HepG2 (cell line): Measurements from ENCODE around the gene ADAMTS4. TPM values are rescaled to one million over a fixed set of nuclear protein-coding genes. Genes with fewer than 3 reads are reported as not detected.

Source experiments
- ATF7-NPFF ChIP-seq: sonication (generic); formaldehyde crosslinking; IDR thresholded peaks from 2 replicates; pipeline ENCODE4 v1.8.1; 2023; ENCODE audit warnings: mild to moderate bottlenecking, low read depth, missing genetic modification reagents, moderate library complexity
- CEBPZ ChIP-seq: IDR thresholded peaks from 2 replicates; pipeline ENCODE4 v1.6.1; 2012; ENCODE audit warnings: low read length, improper control_type of control experiment
- DBP ChIP-seq: sonication (generic); formaldehyde crosslinking; IDR thresholded peaks from 2 replicates; pipeline ENCODE4 v1.4.0; 2020; ENCODE audit warnings: missing genetic modification reagents; ENCODE audit errors: not compliant biosample characterization
- FOXK1 ChIP-seq: sonication (generic); formaldehyde crosslinking; IDR thresholded peaks from 2 replicates; pipeline ENCODE4 v1.4.0; 2020; ENCODE audit warnings: low read depth, missing genetic modification reagents, borderline replicate concordance
- MIER3 ChIP-seq: IDR thresholded peaks from 2 replicates; pipeline ENCODE4 v1.6.1; 2016; ENCODE audit warnings: missing compliant biosample characterization, borderline replicate concordance
- PHF20 ChIP-seq: sonication (generic); formaldehyde crosslinking; IDR thresholded peaks from 2 replicates; pipeline ENCODE4 v1.5.0; 2020; ENCODE audit warnings: mild to moderate bottlenecking, missing genetic modification reagents
- PTBP1 ChIP-seq: fragments of 200-400 bp; formaldehyde crosslinking; IDR thresholded peaks from 2 replicates; pipeline ENCODE4 v1.6.1; 2018; ENCODE audit warnings: low read length, low read depth; ENCODE audit not compliant: poor library complexity, severe bottlenecking
- RFX1 ChIP-seq: fragments of 450-650 bp; IDR thresholded peaks from 2 replicates; pipeline ENCODE4 v1.6.1; 2017
- SAFB2 ChIP-seq: sonication (generic); formaldehyde crosslinking; IDR thresholded peaks from 2 replicates; pipeline ENCODE4 v1.5.1; 2020; ENCODE audit warnings: missing genetic modification reagents, low read depth, mild to moderate bottlenecking, borderline replicate concordance
- SETDB1 ChIP-seq: sonication (generic); formaldehyde crosslinking; IDR thresholded peaks from 2 replicates; pipeline ENCODE4 v1.5.1; 2020; ENCODE audit warnings: missing genetic modification reagents, mild to moderate bottlenecking, borderline replicate concordance
- SIN3A ChIP-seq: IDR thresholded peaks from 2 replicates; pipeline ENCODE4 v1.6.1; 2011; ENCODE audit warnings: low read depth, mild to moderate bottlenecking, control low read depth, low read length, borderline replicate concordance
- U2AF1 ChIP-seq: fragments of 200-400 bp; formaldehyde crosslinking; optimal IDR thresholded peaks from 2 replicates; pipeline ENCODE3; 2017; ENCODE audit warnings: mild to moderate bottlenecking, low read depth, low read length
- U2AF2 ChIP-seq: fragments of 200-400 bp; formaldehyde crosslinking; IDR thresholded peaks from 2 replicates; pipeline ENCODE4 v1.6.1; 2017; ENCODE audit warnings: low read depth, mild to moderate bottlenecking, low read length
- ZKSCAN8 ChIP-seq: IDR thresholded peaks from 2 replicates; pipeline ENCODE4 v1.6.1; 2016; ENCODE audit warnings: borderline replicate concordance, missing genetic modification reagents, missing compliant biosample characterization
- ZNF124 ChIP-seq: sonication (generic); formaldehyde crosslinking; IDR thresholded peaks from 2 replicates; pipeline ENCODE4 v1.4.0; 2020; ENCODE audit warnings: missing genetic modification reagents
- ZNF350 ChIP-seq: sonication (generic); formaldehyde crosslinking; IDR thresholded peaks from 2 replicates; pipeline ENCODE4 v1.4.0; 2020; ENCODE audit warnings: mild to moderate bottlenecking, low read depth, missing genetic modification reagents, borderline replicate concordance
- ZNF512B ChIP-seq: sonication (generic); formaldehyde crosslinking; IDR thresholded peaks from 2 replicates; pipeline ENCODE4 v1.5.1; 2020; ENCODE audit warnings: missing genetic modification reagents, mild to moderate bottlenecking, borderline replicate concordance
- ZNF557 ChIP-seq: sonication (generic); formaldehyde crosslinking; IDR thresholded peaks from 2 replicates; pipeline ENCODE4 v1.4.0; 2020; ENCODE audit warnings: missing genetic modification reagents
- polyA plus RNA-seq, 8 experiments: library from polyadenylated mRNA; depleted of rRNA in 3 of 8; stranded (reverse) in 7 of 8; unstranded in 1 of 8; fragments of >200 nt; fragmentation: Illumina TruSeq in 4 of 8; extraction: Trizol in 4 of 8; gene quantifications; 2 replicates each; pipeline versions ENCODE4 v1.2.1 to v1.2.3, GENCODE V29; 2011 to 2016; ENCODE audit warnings: low read depth in 4 of 8, missing spikeins in 1 of 8, mixed read lengths in 1 of 8; ENCODE audit not compliant: insufficient read depth in 1 of 8
- total RNA-seq, 5 experiments: library from RNA; depleted of rRNA; stranded (reverse); fragments of >200 nt; fragmentation: Illumina TruSeq; extraction: Trizol; gene quantifications; 2 replicates each; pipeline ENCODE4 v1.2.3, GENCODE V29; 2016; ENCODE audit warnings: low read depth in 1 of 5
- TF ChIP-seq, protein P1 (sequence below): sonication (generic); formaldehyde crosslinking; IDR thresholded peaks from 2 replicates; pipeline ENCODE4 v1.8.1; 2023; ENCODE audit warnings: mild to moderate bottlenecking, missing genetic modification reagents

ADAMTS4 gene
- total and polyA plus RNA-seq, 2 of the 13 experiments (the other 11 are each of a cell fraction or from before 2014, with no cell fraction given) = 0.51 to 1.7 TPM

GRCh38 chr1:161225534-161226319 lies 26.9 kb upstream of the ADAMTS4 start, which contains the start of gene TOMM40L (continued):
- TF ChIP-seq ZNF512B (CRISPR knock-in tag) = no peak
- no peak for TF ChIP-seq SIN3A
- TF ChIP-seq ZKSCAN8 (CRISPR knock-in tag) = no peak
- TF ChIP-seq PTBP1 = no peak
- no peak; the same call in 1 of the 2 replicates for TF ChIP-seq FOXK1 (CRISPR knock-in tag)
- no peak for TF ChIP-seq DBP (CRISPR knock-in tag)
- TF ChIP-seq CEBPZ = no peak
- TF ChIP-seq RFX1 = no peak
- no peak for TF ChIP-seq ZNF124
- TF ChIP-seq SAFB2 (CRISPR knock-in tag) = 0 out of 2 replicates have a peak, but pooled peaks have one; percentile 17
- no peak for TF ChIP-seq U2AF2
- no peak for TF ChIP-seq SETDB1
- no peak for TF ChIP-seq ZNF557 (CRISPR knock-in tag)
- TF ChIP-seq, protein P1, sequence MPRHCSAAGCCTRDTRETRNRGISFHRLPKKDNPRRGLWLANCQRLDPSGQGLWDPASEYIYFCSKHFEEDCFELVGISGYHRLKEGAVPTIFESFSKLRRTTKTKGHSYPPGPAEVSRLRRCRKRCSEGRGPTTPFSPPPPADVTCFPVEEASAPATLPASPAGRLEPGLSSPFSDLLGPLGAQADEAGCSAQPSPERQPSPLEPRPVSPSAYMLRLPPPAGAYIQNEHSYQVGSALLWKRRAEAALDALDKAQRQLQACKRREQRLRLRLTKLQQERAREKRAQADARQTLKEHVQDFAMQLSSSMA (CRISPR knock-in tag) = no peak
- peak; percentile 14; the same call in 1 of the 2 replicates for TF ChIP-seq MIER3
- TF ChIP-seq U2AF1 = no peak
- TF ChIP-seq PHF20 = no peak
- peak; percentile 34 for TF ChIP-seq ZNF350 (CRISPR knock-in tag)
- no peak for TF ChIP-seq ATF7-NPFF (CRISPR knock-in tag)
